ENCODE measurements around the gene ATP9B. TPM values are rescaled to one million over a fixed set of nuclear protein-coding genes. Genes with fewer than 3 reads are reported as not detected.

Gene ATP9B
- total RNA-seq, 1 donor from 2014 or later = 12.6 TPM

- Histone ChIP-seq H3K27ac (ENCODE audit: low read depth, low read length) (no peak overlapping the region), H3K4me3 (ENCODE audit: insufficient read depth, low read depth, low read length) (no peak overlapping the region), H3K4me1 (ENCODE audit: insufficient read depth, low read length) (no peaks in the 10 kb centered on the region), H3K79me2 (ENCODE audit: insufficient read depth, low read length) (peaks cover 4% of the 10 kb centered on the region), H3K9ac (ENCODE audit: low read length) (no peak overlapping the region), H2AFZ (ENCODE audit: low read depth, low read length) (no peak overlapping the region), H3K4me2 (ENCODE audit: low read length) (no peak overlapping the region), H3K36me3 (ENCODE audit: insufficient read depth, low read length) (no peaks in the 10 kb centered on the region), H3K27me3 (ENCODE audit: insufficient read depth, low read length) (no peaks in the 10 kb centered on the region), H4K20me1 (ENCODE audit: insufficient read depth, low read length) (peaks cover 7% of the 10 kb centered on the region), H3K9me3 (ENCODE audit: insufficient read depth, low read depth, low read length) (no peaks in the 10 kb centered on the region)
- DNase-seq (ENCODE audit: low read depth) = no peak
- no peak overlapping the region for H3K4me3 Mint-ChIP-seq (ENCODE audit: unreplicated experiment)
- TF ChIP-seq EZH2 (IDR thresholded peaks at IDR 0.05; ENCODE audit: insufficient read depth, low read length) = no peak
- H3K27ac Mint-ChIP-seq (ENCODE audit: unreplicated experiment) = no peak overlapping the region
- no peaks in the 10 kb centered on the region for H3K4me1 Mint-ChIP-seq (ENCODE audit: low read depth, unreplicated experiment)
- no peak for FAIRE-seq
- H3K27me3 Mint-ChIP-seq (ENCODE audit: low read depth, unreplicated experiment) = no peaks in the 10 kb centered on the region
- H3K9me3 Mint-ChIP-seq (ENCODE audit: unreplicated experiment) = no peaks in the 10 kb centered on the region
- peaks cover 5% of the 10 kb centered on the region for H3K36me3 Mint-ChIP-seq (ENCODE audit: low read depth, unreplicated experiment)
Observed at GRCh38 chr18:79111483-79111882, 42.3 kb downstream of the ATP9B start.

DNA sequence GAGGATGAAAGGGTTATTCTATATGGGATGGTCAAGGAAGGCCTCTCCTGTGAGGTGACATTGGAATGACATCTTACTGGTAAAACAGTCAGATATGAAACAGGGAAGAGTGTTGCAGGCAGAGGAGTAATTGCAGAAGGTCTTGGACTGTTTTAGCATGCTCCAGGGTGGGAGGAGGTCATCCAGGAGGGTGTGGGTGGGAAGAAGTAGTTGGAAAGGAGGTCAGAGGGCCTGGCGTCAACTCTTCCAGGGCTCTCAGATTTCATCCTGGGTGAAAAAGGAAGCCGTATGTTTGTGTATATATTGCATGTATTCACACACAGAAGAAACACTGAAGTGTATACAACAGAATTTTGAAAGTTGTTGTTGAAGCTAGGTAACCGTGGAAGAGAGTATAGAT is 48.2 kb downstream of the ATP9B start:
- H3K4me3 Mint-ChIP-seq (ENCODE audit: unreplicated experiment) = no peak overlapping the region
- Histone ChIP-seq H3K4me2 (ENCODE audit: low read length) (no peak overlapping the region), H3K9me3 (ENCODE audit: insufficient read depth, low read depth, low read length) (no peaks in the 10 kb centered on the region), H3K27me3 (ENCODE audit: insufficient read depth, low read length) (no peaks in the 10 kb centered on the region), H4K20me1 (ENCODE audit: insufficient read depth, low read length) (no peaks in the 10 kb centered on the region), H3K36me3 (ENCODE audit: insufficient read depth, low read length) (no peaks in the 10 kb centered on the region), H3K27ac (ENCODE audit: low read depth, low read length) (no peak overlapping the region), H3K9ac (ENCODE audit: low read length) (no peak overlapping the region), H2AFZ (ENCODE audit: low read depth, low read length) (no peak overlapping the region), H3K4me1 (ENCODE audit: insufficient read depth, low read length) (no peaks in the 10 kb centered on the region), H3K79me2 (ENCODE audit: insufficient read depth, low read length) (no peaks in the 10 kb centered on the region), H3K4me3 (ENCODE audit: insufficient read depth, low read depth, low read length) (no peak overlapping the region)
- no peak overlapping the region for H3K27ac Mint-ChIP-seq (ENCODE audit: unreplicated experiment)
- peaks cover 5% of the 10 kb centered on the region for H3K36me3 Mint-ChIP-seq (ENCODE audit: low read depth, unreplicated experiment)
- H3K9me3 Mint-ChIP-seq (ENCODE audit: unreplicated experiment) = no peaks in the 10 kb centered on the region
- no peaks in the 10 kb centered on the region for H3K27me3 Mint-ChIP-seq (ENCODE audit: low read depth, unreplicated experiment)
- TF ChIP-seq, protein P1, sequence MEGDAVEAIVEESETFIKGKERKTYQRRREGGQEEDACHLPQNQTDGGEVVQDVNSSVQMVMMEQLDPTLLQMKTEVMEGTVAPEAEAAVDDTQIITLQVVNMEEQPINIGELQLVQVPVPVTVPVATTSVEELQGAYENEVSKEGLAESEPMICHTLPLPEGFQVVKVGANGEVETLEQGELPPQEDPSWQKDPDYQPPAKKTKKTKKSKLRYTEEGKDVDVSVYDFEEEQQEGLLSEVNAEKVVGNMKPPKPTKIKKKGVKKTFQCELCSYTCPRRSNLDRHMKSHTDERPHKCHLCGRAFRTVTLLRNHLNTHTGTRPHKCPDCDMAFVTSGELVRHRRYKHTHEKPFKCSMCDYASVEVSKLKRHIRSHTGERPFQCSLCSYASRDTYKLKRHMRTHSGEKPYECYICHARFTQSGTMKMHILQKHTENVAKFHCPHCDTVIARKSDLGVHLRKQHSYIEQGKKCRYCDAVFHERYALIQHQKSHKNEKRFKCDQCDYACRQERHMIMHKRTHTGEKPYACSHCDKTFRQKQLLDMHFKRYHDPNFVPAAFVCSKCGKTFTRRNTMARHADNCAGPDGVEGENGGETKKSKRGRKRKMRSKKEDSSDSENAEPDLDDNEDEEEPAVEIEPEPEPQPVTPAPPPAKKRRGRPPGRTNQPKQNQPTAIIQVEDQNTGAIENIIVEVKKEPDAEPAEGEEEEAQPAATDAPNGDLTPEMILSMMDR (IDR thresholded peaks at IDR 0.05; ENCODE audit: insufficient read depth, low read depth, low read length) = no peak
- no peak for TF ChIP-seq EZH2 (IDR thresholded peaks at IDR 0.05; ENCODE audit: insufficient read depth, low read length)
- FAIRE-seq = no peak
- H3K4me1 Mint-ChIP-seq (ENCODE audit: low read depth, unreplicated experiment) = no peaks in the 10 kb centered on the region
- DNase-seq (ENCODE audit: low read depth) = no peak

- no peak for FAIRE-seq
- H4K20me1 ChIP-seq (ENCODE audit: insufficient read depth, low read length) = no peaks in the 10 kb centered on the region
- no peak for DNase-seq (ENCODE audit: low read depth)
- H2AFZ ChIP-seq (ENCODE audit: low read depth, low read length) = no peak overlapping the region
- TF ChIP-seq, protein P1 (IDR thresholded peaks at IDR 0.05; ENCODE audit: insufficient read depth, low read depth, low read length) = no peak
- TF ChIP-seq EZH2 (IDR thresholded peaks at IDR 0.05; ENCODE audit: insufficient read depth, low read length) = no peak
- H3K4me1 Mint-ChIP-seq (ENCODE audit: low read depth, unreplicated experiment) = no peaks in the 10 kb centered on the region
- no peak overlapping the region for H3K27ac ChIP-seq (ENCODE audit: low read depth, low read length)
- H3K27ac Mint-ChIP-seq (ENCODE audit: unreplicated experiment) = no peak overlapping the region
- no peaks in the 10 kb centered on the region for H3K9me3 ChIP-seq (ENCODE audit: insufficient read depth, low read depth, low read length)
- H3K4me1 ChIP-seq (ENCODE audit: insufficient read depth, low read length) = no peaks in the 10 kb centered on the region
- H3K4me3 ChIP-seq (ENCODE audit: insufficient read depth, low read depth, low read length) = no peak overlapping the region
- no peak overlapping the region for H3K4me2 ChIP-seq (ENCODE audit: low read length)
- H3K9me3 Mint-ChIP-seq (ENCODE audit: unreplicated experiment) = no peaks in the 10 kb centered on the region
- H3K36me3 ChIP-seq (ENCODE audit: insufficient read depth, low read length) = no peaks in the 10 kb centered on the region
- no peak overlapping the region for H3K4me3 Mint-ChIP-seq (ENCODE audit: unreplicated experiment)
- no peaks in the 10 kb centered on the region for H3K79me2 ChIP-seq (ENCODE audit: insufficient read depth, low read length)
- no peaks in the 10 kb centered on the region for H3K27me3 Mint-ChIP-seq (ENCODE audit: low read depth, unreplicated experiment)
- no peak overlapping the region for H3K9ac ChIP-seq (ENCODE audit: low read length)
- no peaks in the 10 kb centered on the region for H3K27me3 ChIP-seq (ENCODE audit: insufficient read depth, low read length)
- peaks cover 5% of the 10 kb centered on the region for H3K36me3 Mint-ChIP-seq (ENCODE audit: low read depth, unreplicated experiment)
Observed at GRCh38 chr18:79117788-79118187, 48.6 kb downstream of the ATP9B start.

Measured in astrocyte (in vitro differentiated cells and primary cell).